HL-60 (cell line): ENCODE results near the gene METTL9.

Source experiments
- DNase-seq, 2 experiments: peaks; one replicate each; pipeline ENCODE4 v3.0.0-alpha.2; 2010 to 2020; ENCODE audit warnings: low read depth in 1 of 2, low spot score in 1 of 2
- H3K27ac ChIP-seq: fragments of 250-450 bp; sonication (Bioruptor Pico); replicated peaks from 2 replicates; pipeline ENCODE4 v1.5.1; 2020; ENCODE audit warnings: mild to moderate bottlenecking, moderate library complexity
- H3K27me3 ChIP-seq: fragments of 250-450 bp; sonication (Bioruptor Pico); 2 replicates; pipeline ENCODE4 v1.5.1; 2021; ENCODE audit warnings: mild to moderate bottlenecking, moderate library complexity; ENCODE audit not compliant: insufficient read depth, poor library complexity, severe bottlenecking
- H3K4me3 ChIP-seq: replicated peaks from 2 replicates; pipeline ENCODE4 v1.5.1; 2011; ENCODE audit warnings: mild to moderate bottlenecking, control low read depth, low read length; ENCODE audit not compliant: insufficient read depth
- GABPA ChIP-seq: IDR thresholded peaks from 2 replicates; pipeline ENCODE4 v1.6.1; 2012; ENCODE audit warnings: low read depth
- POLR2AphosphoS5 ChIP-seq: IDR thresholded peaks from 2 replicates; pipeline ENCODE4 v1.6.1; 2012; ENCODE audit warnings: low read depth
- REST ChIP-seq: IDR thresholded peaks from 2 replicates; pipeline ENCODE4 v1.6.1; 2012; ENCODE audit warnings: low read depth; ENCODE audit not compliant: insufficient replicate concordance
- SPI1 ChIP-seq: IDR thresholded peaks from 2 replicates; pipeline ENCODE4 v1.6.1; 2012; ENCODE audit warnings: low read depth, mild to moderate bottlenecking, borderline replicate concordance
- TF ChIP-seq, protein P1 (sequence below): IDR thresholded peaks from one replicate; pipeline ENCODE4 v1.5.1; 2011; ENCODE audit warnings: low read length, control low read depth, inconsistent platforms; ENCODE audit not compliant: insufficient read depth

METTL9 gene

GRCh38 chr16:21664801-21665492 lies 65.6 kb downstream of the METTL9 start:
- no peak overlapping the region for H3K27ac ChIP-seq
- peaks cover 23% of the 10 kb centered on the region for H3K27me3 ChIP-seq
- H3K4me3 ChIP-seq = no peak overlapping the region
- TF ChIP-seq GABPA (no peak), SPI1 (no peak), REST (no peak), POLR2AphosphoS5 (no peak)
- TF ChIP-seq, protein P1, sequence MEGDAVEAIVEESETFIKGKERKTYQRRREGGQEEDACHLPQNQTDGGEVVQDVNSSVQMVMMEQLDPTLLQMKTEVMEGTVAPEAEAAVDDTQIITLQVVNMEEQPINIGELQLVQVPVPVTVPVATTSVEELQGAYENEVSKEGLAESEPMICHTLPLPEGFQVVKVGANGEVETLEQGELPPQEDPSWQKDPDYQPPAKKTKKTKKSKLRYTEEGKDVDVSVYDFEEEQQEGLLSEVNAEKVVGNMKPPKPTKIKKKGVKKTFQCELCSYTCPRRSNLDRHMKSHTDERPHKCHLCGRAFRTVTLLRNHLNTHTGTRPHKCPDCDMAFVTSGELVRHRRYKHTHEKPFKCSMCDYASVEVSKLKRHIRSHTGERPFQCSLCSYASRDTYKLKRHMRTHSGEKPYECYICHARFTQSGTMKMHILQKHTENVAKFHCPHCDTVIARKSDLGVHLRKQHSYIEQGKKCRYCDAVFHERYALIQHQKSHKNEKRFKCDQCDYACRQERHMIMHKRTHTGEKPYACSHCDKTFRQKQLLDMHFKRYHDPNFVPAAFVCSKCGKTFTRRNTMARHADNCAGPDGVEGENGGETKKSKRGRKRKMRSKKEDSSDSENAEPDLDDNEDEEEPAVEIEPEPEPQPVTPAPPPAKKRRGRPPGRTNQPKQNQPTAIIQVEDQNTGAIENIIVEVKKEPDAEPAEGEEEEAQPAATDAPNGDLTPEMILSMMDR = no peak
- DNase-seq = no peak

DNA sequence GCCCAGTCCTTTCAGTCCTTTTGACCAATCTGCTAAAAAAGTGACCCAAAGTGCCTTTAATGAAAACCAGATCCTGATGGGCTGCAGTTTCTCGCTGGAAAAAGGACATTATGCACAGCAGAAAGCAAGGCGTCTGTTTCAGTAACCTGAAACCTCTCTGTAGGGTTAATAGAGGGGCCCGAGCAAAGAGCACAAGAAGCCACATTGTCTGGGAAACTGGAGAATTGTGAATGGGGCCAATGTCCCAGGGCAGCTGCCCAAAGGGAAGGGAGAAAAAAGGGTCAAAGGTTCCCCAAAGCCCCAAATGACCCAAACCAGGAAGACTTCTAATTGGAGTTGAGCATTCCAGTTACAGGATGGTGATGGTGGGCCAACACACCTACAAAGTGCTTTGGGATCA lies 67.4 kb downstream of the METTL9 start:
- no peak overlapping the region for H3K27ac ChIP-seq
- H3K27me3 ChIP-seq = peaks cover 23% of the 10 kb centered on the region
- no peak overlapping the region for H3K4me3 ChIP-seq
- TF ChIP-seq REST = no peak
- TF ChIP-seq, protein P1 = no peak
- no peak for TF ChIP-seq POLR2AphosphoS5
- TF ChIP-seq SPI1 = no peak
- TF ChIP-seq GABPA = no peak
- no peak for DNase-seq

- Histone ChIP-seq H3K4me3 (no peak overlapping the region), H3K27me3 (peaks cover 23% of the 10 kb centered on the region), H3K27ac (no peak overlapping the region)
- TF ChIP-seq POLR2AphosphoS5 (no peak), GABPA (no peak), REST (no peak), SPI1 (no peak)
- TF ChIP-seq, protein P1 = no peak
- no peak for DNase-seq
These were observed 68.2 kb downstream of the METTL9 start for GRCh38 chr16:21667575-21667974.
